Astrocyte (in vitro differentiated cells and primary cell): Measurements from ENCODE around the gene CTBP1. TPM values are rescaled to one million over a fixed set of nuclear protein-coding genes. Genes with fewer than 3 reads are reported as not detected.

Experiments
- DNase-seq: peaks from one replicate; pipeline ENCODE4 v3.0.0-alpha.2; 2010; ENCODE audit warnings: low read depth
- FAIRE-seq: peaks from 2 replicates; lab custom pipeline; 2011; peaks lifted over from hg19 to GRCh38; lab: Jason Lieb, UNC
- H2AFZ ChIP-seq: 2 replicates; pipeline ENCODE4 v1.6.0; 2012; ENCODE audit warnings: low read depth, low read length, inconsistent platforms
- H3K27ac ChIP-seq: 2 replicates; pipeline ENCODE4 v1.5.1; 2011; ENCODE audit warnings: low read depth, low read length, inconsistent platforms
- H3K27me3 ChIP-seq: 2 replicates; pipeline ENCODE4 v1.6.0; 2011; ENCODE audit warnings: low read length, inconsistent platforms; ENCODE audit not compliant: insufficient read depth
- H3K36me3 ChIP-seq: 2 replicates; pipeline ENCODE4 v1.5.1; 2011; ENCODE audit warnings: low read length, inconsistent platforms; ENCODE audit not compliant: insufficient read depth
- H3K4me1 ChIP-seq: 2 replicates; pipeline ENCODE4 v1.5.1; 2011; ENCODE audit warnings: low read length, inconsistent platforms; ENCODE audit not compliant: insufficient read depth
- H3K4me2 ChIP-seq: 2 replicates; pipeline ENCODE4 v1.6.0; 2012; ENCODE audit warnings: low read length, inconsistent platforms
- H3K4me3 ChIP-seq: 2 replicates; pipeline ENCODE4 v1.5.1; 2011; ENCODE audit warnings: low read depth, mild to moderate bottlenecking, low read length, inconsistent platforms; ENCODE audit not compliant: insufficient read depth
- H3K79me2 ChIP-seq: 2 replicates; pipeline ENCODE4 v1.6.0; 2012; ENCODE audit warnings: mild to moderate bottlenecking, low read length, inconsistent platforms; ENCODE audit not compliant: insufficient read depth
- H3K9ac ChIP-seq: 2 replicates; pipeline ENCODE4 v1.6.0; 2012; ENCODE audit warnings: mild to moderate bottlenecking, low read length, inconsistent platforms
- H3K9me3 ChIP-seq: 2 replicates; pipeline ENCODE4 v1.5.1; 2012; ENCODE audit warnings: low read depth, mild to moderate bottlenecking, low read length, inconsistent platforms; ENCODE audit not compliant: insufficient read depth
- H4K20me1 ChIP-seq: 2 replicates; pipeline ENCODE4 v1.6.0; 2012; ENCODE audit warnings: low read length, inconsistent platforms; ENCODE audit not compliant: insufficient read depth
- H3K27ac Mint-ChIP-seq: one replicate; pipeline ENCODE4 v1.8.0; 2021; ENCODE audit warnings: mild to moderate bottlenecking, mixed read lengths; ENCODE audit not compliant: unreplicated experiment
- H3K27me3 Mint-ChIP-seq: one replicate; pipeline ENCODE4 v1.8.0; 2021; ENCODE audit warnings: low read depth, mixed read lengths; ENCODE audit not compliant: unreplicated experiment
- H3K36me3 Mint-ChIP-seq: one replicate; pipeline ENCODE4 v1.8.0; 2021; ENCODE audit warnings: low read depth, mixed read lengths; ENCODE audit not compliant: unreplicated experiment
- H3K4me1 Mint-ChIP-seq: one replicate; pipeline ENCODE4 v1.8.0; 2021; ENCODE audit warnings: low read depth, mixed read lengths; ENCODE audit not compliant: unreplicated experiment
- H3K4me3 Mint-ChIP-seq: one replicate; pipeline ENCODE4 v1.8.0; 2021; ENCODE audit warnings: mild to moderate bottlenecking, moderate library complexity, mixed read lengths; ENCODE audit not compliant: unreplicated experiment
- H3K9me3 Mint-ChIP-seq: one replicate; pipeline ENCODE4 v1.8.0; 2021; ENCODE audit warnings: mild to moderate bottlenecking, mixed read lengths; ENCODE audit not compliant: unreplicated experiment
- CTCF ChIP-seq: IDR thresholded peaks from 2 replicates; pipeline ENCODE4 v1.5.1; 2011; ENCODE audit warnings: low read depth, mild to moderate bottlenecking, inconsistent platforms, low read length, moderate library complexity; ENCODE audit not compliant: insufficient read depth
- EZH2 ChIP-seq: IDR thresholded peaks from 2 replicates; pipeline ENCODE4 v1.6.1; 2012; ENCODE audit warnings: mild to moderate bottlenecking, low read length, inconsistent platforms; ENCODE audit not compliant: insufficient read depth
- total RNA-seq: library from RNA; stranded (reverse); gene quantifications from 2 replicates; pipeline ENCODE4 v1.2.1, GENCODE V29; 2021

Gene CTBP1
- total RNA-seq, 1 donor from 2014 or later = 136 TPM

- Histone ChIP-seq H3K9me3 (peaks cover 26% of the 10 kb centered on the region), H3K4me3 (peak overlapping the region; percentile 58), H4K20me1 (peaks cover 26% of the 10 kb centered on the region), H3K79me2 (peaks cover 50% of the 10 kb centered on the region), H3K36me3 (no peaks in the 10 kb centered on the region), H3K4me2 (peak overlapping the region; percentile 85), H3K27ac (peak overlapping the region; percentile 82), H2AFZ (peak overlapping the region; percentile 67), H3K27me3 (no peaks in the 10 kb centered on the region), H3K4me1 (peaks cover 23% of the 10 kb centered on the region), H3K9ac (peak overlapping the region; percentile 84)
- no peak for TF ChIP-seq EZH2
- no peak for TF ChIP-seq CTCF
- Mint-ChIP-seq H3K4me3 (peak overlapping the region; percentile 80), H3K4me1 (peaks cover 18% of the 10 kb centered on the region), H3K36me3 (peaks cover 26% of the 10 kb centered on the region), H3K9me3 (peaks cover 38% of the 10 kb centered on the region), H3K27ac (peak overlapping the region; percentile 18), H3K27me3 (no peaks in the 10 kb centered on the region)
- peak; percentile 61 for DNase-seq
- no peak for FAIRE-seq
These were observed 999 bp upstream of the CTBP1 start for GRCh38 chr4:1249731-1250526.

GRCh38 chr4:1249148-1249730 lies 309 bp upstream of the CTBP1 start:
- TF ChIP-seq EZH2 (no peak), CTCF (no peak)

More at GRCh38 chr4:1249148-1249730, 309 bp upstream of the CTBP1 start:
- peaks cover 31% of the 10 kb centered on the region for H3K9me3 Mint-ChIP-seq
- Histone ChIP-seq H4K20me1 (peaks cover 33% of the 10 kb centered on the region), H3K27me3 (no peaks in the 10 kb centered on the region), H3K4me3 (peak overlapping the region; percentile 58), H3K9me3 (peaks cover 25% of the 10 kb centered on the region), H3K27ac (peak overlapping the region; percentile 82), H3K4me1 (peaks cover 23% of the 10 kb centered on the region), H3K36me3 (no peaks in the 10 kb centered on the region), H3K9ac (peak overlapping the region; percentile 84), H2AFZ (peak overlapping the region; percentile 67), H3K79me2 (peaks cover 57% of the 10 kb centered on the region), H3K4me2 (peak overlapping the region; percentile 85)
- H3K27ac Mint-ChIP-seq = no peak overlapping the region
- peaks cover 19% of the 10 kb centered on the region for H3K4me1 Mint-ChIP-seq
- H3K27me3 Mint-ChIP-seq = no peaks in the 10 kb centered on the region
- H3K36me3 Mint-ChIP-seq = peaks cover 24% of the 10 kb centered on the region
- H3K4me3 Mint-ChIP-seq = peak overlapping the region; percentile 80
- peak; percentile 76 for DNase-seq
- FAIRE-seq = no peak
